GM18858 (cell line): Measurements from ENCODE around the gene GIPC1.

Source experiments
- ATAC-seq: cut with Tn5 transposase; IDR thresholded peaks from one replicate; pipeline ENCODE4 v1.9.1; 2021; ENCODE audit not compliant: unreplicated experiment

GIPC1 gene

GRCh38 chr19:14495672-14496028 is 277 bp downstream of the GIPC1 start:
- ATAC-seq = no peak

GRCh38 chr19:14494910-14495671 is 836 bp downstream of the GIPC1 start:
- ATAC-seq = no peak

- no peak for ATAC-seq
Observed at GRCh38 chr19:14494411-14494810, 1.5 kb downstream of the GIPC1 start.

GRCh38 chr19:14492756-14493337 is 3.1 kb downstream of the GIPC1 start:
- no peak for ATAC-seq

- ATAC-seq = no peak
Observed at GRCh38 chr19:14487370-14488125, 8.4 kb downstream of the GIPC1 start.

- no peak for ATAC-seq
Observed at GRCh38 chr19:14482172-14482941, 13.6 kb downstream of the GIPC1 start.

- no peak for ATAC-seq
Observed at GRCh38 chr19:14480700-14481079, 15.2 kb downstream of the GIPC1 start.

- ATAC-seq = no peak
Observed at GRCh38 chr19:14479975-14480699, 15.8 kb downstream of the GIPC1 start.

- no peak for ATAC-seq
Observed at GRCh38 chr19:14479309-14479974, 16.5 kb downstream of the GIPC1 start.

GRCh38 chr19:14478113-14478545 is 17.8 kb downstream of the GIPC1 start:
- no peak for ATAC-seq

- no peak for ATAC-seq
Observed at GRCh38 chr19:14477418-14478112, 18.4 kb downstream of the GIPC1 start.

- no peak for ATAC-seq
Observed at GRCh38 chr19:14476673-14477401, 19.1 kb downstream of the GIPC1 start.

GRCh38 chr19:14476327-14476672 is 19.6 kb downstream of the GIPC1 start:
- ATAC-seq = no peak

- ATAC-seq = no peak
Observed at GRCh38 chr19:14475251-14476073, 20.5 kb downstream of the GIPC1 start, which contains the start of gene PTGER1. PTGER1 (minus strand) TSS chr19:14475354; CDS start chr19:14474320, 1,034 bp downstream.

- no peak for ATAC-seq
Observed at GRCh38 chr19:14474827-14475226, 21.1 kb downstream of the GIPC1 start.

GRCh38 chr19:14473978-14474578 is 21.8 kb downstream of the GIPC1 start:
- no peak for ATAC-seq
